HUDEP-2 (cell line): Measurements from ENCODE around the gene TAS2R38.

Experiments
- DNase-seq, 76 experiments: peaks; one replicate each; lab custom pipeline; 2025; ENCODE audit not compliant: unreplicated experiment in 76 of 76; lab: John Stamatoyannopoulos, UW

TAS2R38 gene

DNA sequence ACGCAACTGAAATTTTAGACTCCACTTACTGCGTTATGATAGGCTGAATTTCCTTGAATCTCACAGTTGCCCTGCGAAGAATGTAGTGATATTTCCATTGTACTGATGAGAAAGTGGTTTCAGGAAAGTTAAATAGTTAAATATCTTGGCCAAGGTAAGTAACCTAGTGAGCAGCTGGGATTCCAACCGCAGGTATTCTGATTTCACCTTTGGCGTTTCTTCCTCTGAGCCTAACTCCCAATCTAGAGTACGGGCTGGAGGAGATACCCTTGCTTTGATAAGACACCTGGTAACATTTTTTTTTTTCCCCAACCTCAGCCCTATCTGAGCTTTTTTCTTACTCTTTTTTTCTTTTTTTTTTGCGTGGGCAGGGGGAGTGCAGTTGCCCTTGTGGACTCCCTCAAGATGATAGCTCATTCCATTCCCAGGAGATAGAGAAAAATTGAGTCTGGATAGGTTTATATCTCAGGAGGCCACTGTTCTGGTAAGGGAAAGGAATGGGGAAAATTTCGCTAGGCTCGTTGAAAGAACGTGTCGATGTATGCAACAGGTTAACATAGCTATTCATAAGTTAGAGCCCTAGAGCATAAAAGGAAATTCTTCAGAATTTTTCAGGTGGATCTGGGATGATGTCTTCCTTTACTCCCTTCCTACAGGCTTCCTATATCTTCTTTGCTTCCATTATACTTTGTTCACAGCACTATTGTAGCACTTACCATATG is 3.1 kb upstream of the TAS2R38 start:
- no peak for DNase-seq

GRCh38 chr7:141975806-141976523 is 2.4 kb upstream of the TAS2R38 start:
- peak in 48 of 76 experiments; percentile 1 to 61 (median 26) for DNase-seq

GRCh38 chr7:141974831-141975230 is 1.3 kb upstream of the TAS2R38 start:
- DNase-seq: no peak

GRCh38 chr7:141960687-141961422 is 12.7 kb downstream of the TAS2R38 start:
- DNase-seq: no peak

DNA sequence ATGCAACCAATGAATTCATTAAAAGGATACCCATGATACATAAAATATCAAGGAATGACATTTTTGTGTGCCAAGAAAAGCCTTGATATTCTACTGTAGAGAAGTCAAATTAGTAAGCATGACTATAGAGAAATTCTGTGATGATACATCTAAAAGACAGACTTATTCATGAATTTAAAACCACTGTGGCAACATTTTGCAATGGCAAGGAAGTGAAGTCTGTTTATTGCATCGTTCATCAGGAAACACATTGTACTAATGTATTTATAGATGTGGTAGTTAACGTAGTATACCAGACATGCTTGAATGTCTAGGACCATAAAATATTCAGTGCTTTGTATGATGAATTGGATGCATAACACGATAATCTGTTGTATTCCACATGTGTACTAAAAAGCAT is 17.5 kb downstream of the TAS2R38 start:
- no peak for DNase-seq

DNA sequence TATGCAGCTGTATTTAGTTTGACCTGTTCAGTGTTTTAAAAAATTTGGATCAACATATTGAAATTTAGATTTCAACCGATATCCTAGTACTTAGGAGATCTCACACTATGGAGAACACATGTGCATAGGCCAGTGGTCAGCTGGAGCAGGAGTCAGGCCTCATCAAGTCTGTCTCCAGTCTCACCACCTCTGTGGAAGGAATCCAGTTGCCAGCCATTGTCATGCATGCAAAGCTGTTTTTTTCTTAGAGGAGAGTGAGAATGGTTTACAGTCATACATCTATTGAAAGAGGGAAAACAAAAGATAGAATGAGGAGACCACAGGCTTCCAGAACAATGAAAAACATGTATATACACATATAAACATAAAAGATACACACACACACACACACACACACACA is 19.2 kb downstream of the TAS2R38 start:
- no peak for DNase-seq

GRCh38 chr7:141952461-141952860 is 21.1 kb downstream of the TAS2R38 start:
- DNase-seq: no peak

DNA sequence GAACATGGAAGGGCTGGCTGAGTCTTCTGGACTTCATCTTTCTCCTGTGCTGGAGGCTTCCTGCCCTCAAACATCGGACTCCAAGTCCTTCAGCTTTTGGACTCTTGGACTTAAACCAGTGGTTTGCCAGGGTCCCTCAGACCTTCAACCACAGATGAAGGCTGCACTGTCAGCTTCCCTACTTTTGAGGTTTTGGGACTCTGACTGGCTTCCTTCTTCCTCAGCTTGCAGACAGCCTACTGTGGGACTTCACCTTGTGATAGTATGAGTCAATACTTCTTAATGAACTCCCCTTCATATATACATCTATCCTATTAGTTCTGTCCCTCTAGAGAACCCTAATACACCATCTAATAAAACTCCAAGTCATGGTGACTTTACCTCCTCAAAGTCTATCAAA is 22.8 kb downstream of the TAS2R38 start:
- DNase-seq: no peak

- DNase-seq: no peak
These were observed 23.7 kb downstream of the TAS2R38 start for GRCh38 chr7:141949911-141950310.

DNA sequence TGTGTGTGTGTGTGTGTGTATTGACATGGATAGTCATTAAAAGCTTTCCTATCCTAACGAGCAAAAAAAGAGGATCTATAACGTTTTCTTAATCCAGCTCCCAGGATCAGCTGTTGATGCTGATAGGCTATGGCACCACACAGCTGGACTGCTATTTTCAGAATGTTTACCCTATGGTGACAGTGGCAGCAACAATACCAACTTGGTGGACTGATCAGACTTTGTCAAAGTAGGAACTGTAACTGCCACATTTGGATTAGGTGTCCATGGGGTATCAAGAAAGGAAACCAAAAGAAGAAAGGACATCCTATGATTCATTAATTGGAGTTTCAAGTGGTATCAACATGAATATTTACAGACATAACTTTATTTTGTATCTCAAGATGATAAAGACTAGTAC is 24.1 kb downstream of the TAS2R38 start:
- no peak for DNase-seq

DNA sequence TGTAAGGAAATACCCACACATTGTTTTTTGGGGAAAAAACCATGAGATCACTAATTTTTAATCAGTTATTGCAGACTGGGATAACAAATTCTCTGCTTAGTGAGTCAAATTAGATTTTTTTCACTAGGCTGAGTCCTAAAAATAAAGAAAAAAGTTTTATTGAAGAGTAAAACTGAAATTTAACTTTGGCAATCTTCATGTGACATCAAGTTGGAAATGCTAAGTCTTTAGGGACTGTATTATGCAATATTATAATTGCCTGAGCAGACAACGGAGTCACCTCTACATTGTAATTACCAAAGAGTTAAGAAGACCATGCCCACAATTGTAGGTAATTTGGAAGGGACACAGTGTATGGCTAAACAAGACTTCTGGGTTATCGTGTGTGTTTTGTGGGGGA is 24.6 kb downstream of the TAS2R38 start:
- DNase-seq: no peak

- no peak for DNase-seq
These were observed 26.8 kb downstream of the TAS2R38 start, which contains the start of gene CLEC5A for GRCh38 chr7:141946796-141947195. Gene CLEC5A (minus strand): TSS chr7:141946974. CDS start chr7:141946292, 682 bp downstream.

DNA sequence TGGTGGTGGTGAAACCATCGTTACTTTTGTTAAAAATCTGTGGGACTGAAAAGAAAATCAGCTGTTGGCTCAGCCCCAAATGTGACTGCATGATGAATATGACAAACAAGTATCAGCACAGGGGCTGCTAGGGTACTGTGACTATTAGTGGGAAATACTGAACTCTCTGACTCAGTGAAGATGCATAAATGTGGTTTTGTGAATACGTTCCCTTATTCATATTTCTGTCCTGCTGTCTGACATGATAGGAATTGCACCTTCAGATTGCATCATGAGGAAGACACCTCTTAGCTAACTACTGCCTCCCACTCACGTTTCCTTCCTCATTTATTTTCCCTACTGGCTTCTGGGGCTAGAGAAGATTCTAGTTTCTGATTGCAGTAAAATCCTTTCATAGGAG is 28.2 kb downstream of the TAS2R38 start:
- DNase-seq: no peak

DNA sequence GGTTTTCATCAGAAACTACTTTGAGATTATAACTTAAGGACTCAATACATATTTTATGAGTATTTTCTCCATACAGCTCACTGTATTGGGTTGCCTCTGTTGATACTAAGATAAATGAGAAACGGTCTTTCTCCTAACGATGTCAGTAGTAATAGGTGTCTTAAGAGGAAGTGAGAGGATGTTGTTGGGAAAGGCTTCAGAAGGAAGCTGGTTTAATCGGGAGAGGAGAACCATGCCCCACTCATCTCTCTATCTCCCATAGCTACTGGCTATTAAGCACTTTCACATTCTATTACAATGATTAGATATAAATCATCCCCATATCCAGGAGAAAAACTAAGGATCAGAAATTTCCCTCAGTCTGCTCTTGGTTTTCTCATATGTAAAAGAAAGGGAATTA is 28.8 kb downstream of the TAS2R38 start:
- DNase-seq: no peak

GRCh38 chr7:141943846-141944245 is 29.7 kb downstream of the TAS2R38 start:
- no peak for DNase-seq

GRCh38 chr7:141941075-141941474 is 32.5 kb downstream of the TAS2R38 start:
- DNase-seq: no peak

GRCh38 chr7:141930211-141930610 is 43.4 kb downstream of the TAS2R38 start:
- DNase-seq: no peak

DNA sequence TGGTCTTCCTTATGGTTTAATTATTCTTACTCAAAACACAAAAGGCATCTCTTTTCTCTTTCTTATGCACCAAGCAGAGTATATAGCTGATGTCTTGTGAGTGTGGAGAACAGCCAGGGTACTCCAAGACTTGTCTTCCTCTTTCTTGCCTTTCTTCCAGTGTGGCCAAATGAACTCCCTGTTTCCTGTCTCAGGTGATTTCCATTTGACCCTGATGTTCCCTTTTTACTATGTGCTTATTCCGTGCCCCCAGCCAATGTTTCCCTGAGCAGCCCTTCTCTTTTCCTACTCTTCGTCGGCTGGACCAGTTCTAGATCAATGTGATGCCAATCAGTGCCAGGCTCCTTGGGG is 44.8 kb downstream of the TAS2R38 start:
- no peak for DNase-seq

GRCh38 chr7:141928146-141928844 is 45.3 kb downstream of the TAS2R38 start:
- DNase-seq: no peak
